Smooth muscle cell (in vitro differentiated cells): Measurements from ENCODE around the gene TBL3. TPM values are rescaled to one million over a fixed set of nuclear protein-coding genes. Genes with fewer than 3 reads are reported as not detected.

Experiments
- DNase-seq: peaks from one replicate; lab custom pipeline; 2025; ENCODE audit not compliant: unreplicated experiment; lab: John Stamatoyannopoulos, UW
- H2AFZ ChIP-seq: fragments of 200-600 bp; sonication (generic); 2 replicates; pipeline ENCODE4 v1.6.0; 2016; ENCODE audit warnings: antibody characterized with exemption, low read depth, mild to moderate bottlenecking
- H3F3A ChIP-seq: fragments of 200-600 bp; sonication (generic); 2 replicates; pipeline ENCODE4 v1.6.0; 2017; ENCODE audit warnings: antibody characterized with exemption, low read depth
- H3K27ac ChIP-seq: fragments of 200-600 bp; sonication (generic); 2 replicates; pipeline ENCODE4 v1.5.1; 2016; ENCODE audit warnings: low read depth, mild to moderate bottlenecking
- H3K27me3 ChIP-seq: fragments of 200-600 bp; sonication (generic); 2 replicates; pipeline ENCODE4 v1.6.1; 2016; ENCODE audit warnings: low read depth, mild to moderate bottlenecking
- H3K36me3 ChIP-seq: fragments of 200-600 bp; sonication (generic); 2 replicates; pipeline ENCODE4 v1.5.1; 2016; ENCODE audit warnings: low read depth
- H3K4me1 ChIP-seq: fragments of 200-600 bp; sonication (generic); 2 replicates; pipeline ENCODE4 v1.5.1; 2016; ENCODE audit warnings: low read depth
- H3K4me2 ChIP-seq: fragments of 200-600 bp; sonication (generic); 2 replicates; pipeline ENCODE4 v1.6.0; 2016; ENCODE audit warnings: mild to moderate bottlenecking
- H3K4me3 ChIP-seq: fragments of 200-600 bp; sonication (generic); 2 replicates; pipeline ENCODE4 v1.5.1; 2016; ENCODE audit warnings: mild to moderate bottlenecking
- H3K79me2 ChIP-seq: fragments of 200-600 bp; sonication (generic); 2 replicates; pipeline ENCODE4 v1.6.0; 2016; ENCODE audit warnings: low read depth, mild to moderate bottlenecking
- H3K9ac ChIP-seq: fragments of 200-600 bp; sonication (generic); 2 replicates; pipeline ENCODE4 v1.6.0; 2016; ENCODE audit warnings: low read depth
- H3K9me3 ChIP-seq: fragments of 200-600 bp; sonication (generic); replicated peaks from 2 replicates; pipeline ENCODE4 v1.5.1; 2016; ENCODE audit warnings: low read depth
- H4K20me1 ChIP-seq: fragments of 200-600 bp; sonication (generic); 2 replicates; pipeline ENCODE4 v1.6.0; 2016; ENCODE audit warnings: low read depth
- CTCF ChIP-seq: fragments of 200-600 bp; sonication (generic); IDR thresholded peaks from 2 replicates; pipeline ENCODE4 v1.5.1; 2017; ENCODE audit warnings: borderline replicate concordance, mild to moderate bottlenecking, antibody characterized with exemption; ENCODE audit not compliant: insufficient read depth, poor library complexity, severe bottlenecking
- WGBS: methylation state at CpG from one replicate; pipeline ENCODE4 v1.1.7; 2016; ENCODE audit warnings: low lambda C conversion rate; 5-methylcytosine and 5-hydroxymethylcytosine counted together
- polyA plus RNA-seq: library from polyadenylated mRNA; unstranded; fragments of >200 nt; fragmentation: Nextera tagmentation; extraction: Ambion mirVana; gene quantifications from 2 replicates; pipeline ENCODE4 v1.2.1, GENCODE V29; 2016
- total RNA-seq: library from RNA; depleted of rRNA; stranded (reverse); fragments of >200 nt; gene quantifications from 2 replicates; pipeline ENCODE4 v1.2.3, GENCODE V29; 2014

Gene TBL3
- total and polyA plus RNA-seq, 2 experiments from 2014 or later = 28.5 to 81.7 TPM

- Histone ChIP-seq H3K4me2 (no peak overlapping the region), H3K9me3 (no peaks in the 10 kb centered on the region), H3K27me3 (no peaks in the 10 kb centered on the region), H3K4me1 (peaks cover 21% of the 10 kb centered on the region), H2AFZ (no peak overlapping the region), H3F3A (no peaks in the 10 kb centered on the region), H4K20me1 (peaks cover 87% of the 10 kb centered on the region), H3K4me3 (no peak overlapping the region), H3K79me2 (peaks cover 66% of the 10 kb centered on the region), H3K36me3 (no peaks in the 10 kb centered on the region), H3K9ac (no peak overlapping the region), H3K27ac (no peak overlapping the region)
- WGBS = 91% methylated on average over 30 of the region's 34 CpGs
- no peak for DNase-seq
- TF ChIP-seq CTCF = no peak
Observed at GRCh38 chr16:2004795-2005517, 33.1 kb downstream of the TBL3 start.

GRCh38 chr16:2005646-2006045 lies 33.8 kb downstream of the TBL3 start:
- Histone ChIP-seq H3K36me3 (no peaks in the 10 kb centered on the region), H3K4me1 (peaks cover 27% of the 10 kb centered on the region), H3K9me3 (no peaks in the 10 kb centered on the region), H3K27ac (no peak overlapping the region), H3K4me3 (no peak overlapping the region), H3K27me3 (no peaks in the 10 kb centered on the region), H3K79me2 (peaks cover 66% of the 10 kb centered on the region), H3K4me2 (no peak overlapping the region), H4K20me1 (peaks cover 81% of the 10 kb centered on the region), H3F3A (no peaks in the 10 kb centered on the region), H2AFZ (no peak overlapping the region), H3K9ac (no peak overlapping the region)
- no peak for TF ChIP-seq CTCF
- no peak for DNase-seq
- 92% methylated on average over 21 of the region's 21 CpGs for WGBS

DNA sequence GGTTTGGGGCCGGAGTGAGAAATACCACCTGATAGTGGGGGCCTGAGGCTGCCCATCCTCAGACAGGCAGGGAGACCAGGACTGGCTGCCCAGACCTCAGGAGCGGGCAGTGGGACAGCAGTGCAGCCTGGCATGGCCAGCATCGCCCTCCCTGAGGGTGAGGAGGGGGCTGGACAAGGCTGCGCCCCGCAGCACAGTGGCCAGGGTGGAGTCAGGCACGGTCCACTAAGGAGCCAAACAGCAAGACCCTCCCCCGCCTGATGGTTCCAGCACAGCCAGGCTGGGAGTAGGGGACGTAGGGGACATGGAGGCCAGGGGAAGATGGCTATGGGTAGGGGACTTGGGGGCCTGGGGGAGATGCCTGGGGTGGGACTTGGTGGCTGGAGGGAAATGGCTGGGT lies 34.5 kb downstream of the TBL3 start:
- Histone ChIP-seq H3K4me2 (no peak overlapping the region), H3K4me3 (no peak overlapping the region), H4K20me1 (peaks cover 76% of the 10 kb centered on the region), H3K27me3 (no peaks in the 10 kb centered on the region), H2AFZ (no peak overlapping the region), H3K36me3 (no peaks in the 10 kb centered on the region), H3F3A (no peaks in the 10 kb centered on the region), H3K9ac (no peak overlapping the region), H3K9me3 (no peaks in the 10 kb centered on the region), H3K79me2 (peaks cover 66% of the 10 kb centered on the region), H3K27ac (no peak overlapping the region), H3K4me1 (peaks cover 27% of the 10 kb centered on the region)
- DNase-seq = no peak
- no peak for TF ChIP-seq CTCF
- 98% methylated on average over 7 of the region's 8 CpGs for WGBS

GRCh38 chr16:2007081-2007836 lies 35.4 kb downstream of the TBL3 start:
- TF ChIP-seq CTCF = no peak
- Histone ChIP-seq H3K4me1 (peaks cover 27% of the 10 kb centered on the region), H3K4me2 (peak overlapping the region; percentile 90), H3K27me3 (no peaks in the 10 kb centered on the region), H3K9me3 (no peaks in the 10 kb centered on the region), H3K4me3 (no peak overlapping the region), H3K79me2 (peaks cover 62% of the 10 kb centered on the region), H2AFZ (no peak overlapping the region), H3K27ac (no peak overlapping the region), H4K20me1 (peaks cover 69% of the 10 kb centered on the region), H3K36me3 (no peaks in the 10 kb centered on the region), H3F3A (no peaks in the 10 kb centered on the region), H3K9ac (no peak overlapping the region)
- no peak for DNase-seq
- 94% methylated on average over 14 of the region's 16 CpGs for WGBS
